HAP-1 (cell line): Measurements from ENCODE around the gene PDZRN3.
A peak's percentile ranks its signal among the peaks of the same experiment; 100 is the strongest.

Source experiments
- DNase-seq, 2 experiments: peaks; one replicate each; pipeline ENCODE4 v3.0.0-alpha.2; 2016 to 2020; ENCODE audit warnings: low spot score in 2 of 2
- H3K27me3 ChIP-seq: fragments of 250-450 bp; sonication (Bioruptor Pico); 2 replicates; pipeline ENCODE4 v1.5.1; 2020; ENCODE audit warnings: low read depth, mild to moderate bottlenecking, moderate library complexity
- H3K36me3 ChIP-seq: fragments of 250-450 bp; sonication (Bioruptor Pico); replicated peaks from 2 replicates; pipeline ENCODE4 v1.5.1; 2020; ENCODE audit warnings: mild to moderate bottlenecking
- H3K4me1 ChIP-seq: fragments of 250-450 bp; sonication (Bioruptor Pico); 2 replicates; pipeline ENCODE4 v1.5.1; 2020; ENCODE audit warnings: mild to moderate bottlenecking
- H3K4me3 ChIP-seq: fragments of 250-450 bp; sonication (Bioruptor Pico); 2 replicates; pipeline ENCODE4 v1.5.1; 2020; ENCODE audit warnings: mild to moderate bottlenecking, moderate library complexity
- H3K9me3 ChIP-seq: fragments of 250-450 bp; sonication (Bioruptor Pico); 2 replicates; pipeline ENCODE4 v1.5.1; 2020; ENCODE audit warnings: mild to moderate bottlenecking, moderate library complexity
- in situ Hi-C: fragments of 300-500 bp; cut with MboI; formaldehyde crosslinking; loops from 3 replicates; pipeline ENCODE4 v1.14.3; 2020; ENCODE audit warnings: low sequenced_read_pairs, inconsistent platforms, mixed read lengths

Gene PDZRN3

GRCh38 chr3:73611176-73611575, 13.6 kb downstream of the PDZRN3 start:
- H3K27me3 ChIP-seq, result no peaks in the 10 kb centered on the region
- no peak for DNase-seq
- H3K4me3 ChIP-seq, result no peak overlapping the region
- no peaks in the 10 kb centered on the region for H3K4me1 ChIP-seq
- H3K36me3 ChIP-seq, result no peaks in the 10 kb centered on the region
- no peaks in the 10 kb centered on the region for H3K9me3 ChIP-seq
- in situ Hi-C loops, result no loop called here

- Histone ChIP-seq H3K36me3 (no peaks in the 10 kb centered on the region), H3K4me1 (no peaks in the 10 kb centered on the region), H3K9me3 (no peaks in the 10 kb centered on the region), H3K27me3 (no peaks in the 10 kb centered on the region), H3K4me3 (no peak overlapping the region)
- DNase-seq, result no peak
- in situ Hi-C loops, result no loop called here
Observed at GRCh38 chr3:73610493-73610892, 14.2 kb downstream of the PDZRN3 start.

- Histone ChIP-seq H3K9me3 (no peaks in the 10 kb centered on the region), H3K4me1 (no peaks in the 10 kb centered on the region), H3K27me3 (no peaks in the 10 kb centered on the region), H3K36me3 (no peaks in the 10 kb centered on the region), H3K4me3 (no peak overlapping the region)
- no peak for DNase-seq
- in situ Hi-C loops, result no loop called here
Observed at GRCh38 chr3:73609655-73610054, 15.1 kb downstream of the PDZRN3 start.

- Histone ChIP-seq H3K4me1 (peaks cover 3% of the 10 kb centered on the region; the same call in 1 of the 2 replicates), H3K4me3 (no peak overlapping the region), H3K36me3 (no peaks in the 10 kb centered on the region), H3K27me3 (no peaks in the 10 kb centered on the region), H3K9me3 (no peaks in the 10 kb centered on the region)
- no peak for DNase-seq
- in situ Hi-C loops, result no loop called here
Observed at GRCh38 chr3:73609315-73609641, 15.5 kb downstream of the PDZRN3 start.

GRCh38 chr3:73608456-73609314, 16.1 kb downstream of the PDZRN3 start:
- in situ Hi-C loops, result no loop called here
- Histone ChIP-seq H3K36me3 (no peaks in the 10 kb centered on the region), H3K4me1 (peaks cover 9% of the 10 kb centered on the region), H3K27me3 (no peaks in the 10 kb centered on the region), H3K9me3 (no peaks in the 10 kb centered on the region), H3K4me3 (no peak overlapping the region)
- DNase-seq, result no peak

- no peak for DNase-seq
- in situ Hi-C loops, result no loop called here
- Histone ChIP-seq H3K4me3 (no peak overlapping the region), H3K27me3 (no peaks in the 10 kb centered on the region), H3K36me3 (no peaks in the 10 kb centered on the region), H3K9me3 (no peaks in the 10 kb centered on the region), H3K4me1 (peaks cover 36% of the 10 kb centered on the region)
Observed at GRCh38 chr3:73605861-73606260, 18.9 kb downstream of the PDZRN3 start.

GRCh38 chr3:73605412-73605811, 19.3 kb downstream of the PDZRN3 start:
- Histone ChIP-seq H3K4me3 (no peak overlapping the region), H3K36me3 (no peaks in the 10 kb centered on the region), H3K9me3 (no peaks in the 10 kb centered on the region), H3K27me3 (no peaks in the 10 kb centered on the region), H3K4me1 (peaks cover 37% of the 10 kb centered on the region)
- in situ Hi-C loops, result no loop called here
- no peak for DNase-seq

- peaks cover 47% of the 10 kb centered on the region for H3K4me1 ChIP-seq
- no peak for DNase-seq
- H3K36me3 ChIP-seq, result no peaks in the 10 kb centered on the region
- H3K9me3 ChIP-seq, result no peaks in the 10 kb centered on the region
- no peaks in the 10 kb centered on the region for H3K27me3 ChIP-seq
- no peak overlapping the region for H3K4me3 ChIP-seq
- in situ Hi-C loops, result no loop called here
Observed at GRCh38 chr3:73604451-73604850, 20.3 kb downstream of the PDZRN3 start.

- no peaks in the 10 kb centered on the region for H3K27me3 ChIP-seq
- no peaks in the 10 kb centered on the region for H3K9me3 ChIP-seq
- H3K4me3 ChIP-seq, result no peak overlapping the region
- DNase-seq, result no peak
- in situ Hi-C loops, result no loop called here
- H3K36me3 ChIP-seq, result no peaks in the 10 kb centered on the region
- H3K4me1 ChIP-seq, result peaks cover 47% of the 10 kb centered on the region
Observed at GRCh38 chr3:73603762-73604171, 21.0 kb downstream of the PDZRN3 start.

- Histone ChIP-seq H3K4me1 (peaks cover 47% of the 10 kb centered on the region), H3K9me3 (no peaks in the 10 kb centered on the region), H3K36me3 (no peaks in the 10 kb centered on the region), H3K27me3 (no peaks in the 10 kb centered on the region), H3K4me3 (no peak overlapping the region)
- in situ Hi-C loops, result no loop called here
- peak; percentile 68 to 74 for DNase-seq
Observed at GRCh38 chr3:73602170-73602569, 22.6 kb downstream of the PDZRN3 start.

GRCh38 chr3:73601481-73601880, 23.3 kb downstream of the PDZRN3 start:
- Histone ChIP-seq H3K4me1 (peaks cover 47% of the 10 kb centered on the region), H3K4me3 (no peak overlapping the region), H3K36me3 (no peaks in the 10 kb centered on the region), H3K27me3 (no peaks in the 10 kb centered on the region), H3K9me3 (no peaks in the 10 kb centered on the region)
- in situ Hi-C loops, result no loop called here
- DNase-seq, result no peak

GRCh38 chr3:73601011-73601410, 23.7 kb downstream of the PDZRN3 start:
- peak in 1 of 2 experiments; percentile 48 for DNase-seq
- in situ Hi-C loops, result no loop called here
- no peaks in the 10 kb centered on the region for H3K9me3 ChIP-seq
- no peaks in the 10 kb centered on the region for H3K36me3 ChIP-seq
- H3K4me1 ChIP-seq, result peaks cover 47% of the 10 kb centered on the region
- H3K4me3 ChIP-seq, result no peak overlapping the region
- H3K27me3 ChIP-seq, result no peaks in the 10 kb centered on the region

- Histone ChIP-seq H3K36me3 (no peaks in the 10 kb centered on the region), H3K9me3 (no peaks in the 10 kb centered on the region), H3K4me3 (no peak overlapping the region), H3K27me3 (no peaks in the 10 kb centered on the region), H3K4me1 (peaks cover 47% of the 10 kb centered on the region)
- peak; percentile 66 to 97 for DNase-seq
- in situ Hi-C loops, result no loop called here
Observed at GRCh38 chr3:73600293-73600938, 24.3 kb downstream of the PDZRN3 start.

- H3K9me3 ChIP-seq, result no peaks in the 10 kb centered on the region
- no peaks in the 10 kb centered on the region for H3K36me3 ChIP-seq
- H3K27me3 ChIP-seq, result no peaks in the 10 kb centered on the region
- no peak overlapping the region for H3K4me3 ChIP-seq
- H3K4me1 ChIP-seq, result peaks cover 47% of the 10 kb centered on the region
- no peak for DNase-seq
- in situ Hi-C loops, result no loop called here
Observed at GRCh38 chr3:73599605-73600004, 25.1 kb downstream of the PDZRN3 start.
